Coronary artery (tissue), 2 donors: ENCODE results near the gene UBE2Q2.
"Not testable (repeated sequence)": the region's sequence is repeated elsewhere in the genome, so short reads cannot be mapped to it uniquely, and the experiment has no call there.

Experiments used
- DNase-seq: peaks from one replicate; pipeline ENCODE4 v3.0.0-alpha.2; 2017; ENCODE audit warnings: low spot score
- H3K27ac ChIP-seq, 2 donors: fragments of 200-600 bp; sonication (generic); one replicate each; pipeline ENCODE4 v1.5.1; 2016 to 2019
- H3K4me3 ChIP-seq: fragments of 200-600 bp; sonication (generic); 2 replicates; pipeline ENCODE4 v1.5.1; 2016; ENCODE audit warnings: mild to moderate bottlenecking, moderate library complexity
- TF ChIP-seq, protein P1 (sequence below): fragments of 200-600 bp; sonication (generic); IDR thresholded peaks from one replicate; pipeline ENCODE4 v1.5.1; 2019; ENCODE audit warnings: antibody characterized with exemption

The UBE2Q2 gene

DNA sequence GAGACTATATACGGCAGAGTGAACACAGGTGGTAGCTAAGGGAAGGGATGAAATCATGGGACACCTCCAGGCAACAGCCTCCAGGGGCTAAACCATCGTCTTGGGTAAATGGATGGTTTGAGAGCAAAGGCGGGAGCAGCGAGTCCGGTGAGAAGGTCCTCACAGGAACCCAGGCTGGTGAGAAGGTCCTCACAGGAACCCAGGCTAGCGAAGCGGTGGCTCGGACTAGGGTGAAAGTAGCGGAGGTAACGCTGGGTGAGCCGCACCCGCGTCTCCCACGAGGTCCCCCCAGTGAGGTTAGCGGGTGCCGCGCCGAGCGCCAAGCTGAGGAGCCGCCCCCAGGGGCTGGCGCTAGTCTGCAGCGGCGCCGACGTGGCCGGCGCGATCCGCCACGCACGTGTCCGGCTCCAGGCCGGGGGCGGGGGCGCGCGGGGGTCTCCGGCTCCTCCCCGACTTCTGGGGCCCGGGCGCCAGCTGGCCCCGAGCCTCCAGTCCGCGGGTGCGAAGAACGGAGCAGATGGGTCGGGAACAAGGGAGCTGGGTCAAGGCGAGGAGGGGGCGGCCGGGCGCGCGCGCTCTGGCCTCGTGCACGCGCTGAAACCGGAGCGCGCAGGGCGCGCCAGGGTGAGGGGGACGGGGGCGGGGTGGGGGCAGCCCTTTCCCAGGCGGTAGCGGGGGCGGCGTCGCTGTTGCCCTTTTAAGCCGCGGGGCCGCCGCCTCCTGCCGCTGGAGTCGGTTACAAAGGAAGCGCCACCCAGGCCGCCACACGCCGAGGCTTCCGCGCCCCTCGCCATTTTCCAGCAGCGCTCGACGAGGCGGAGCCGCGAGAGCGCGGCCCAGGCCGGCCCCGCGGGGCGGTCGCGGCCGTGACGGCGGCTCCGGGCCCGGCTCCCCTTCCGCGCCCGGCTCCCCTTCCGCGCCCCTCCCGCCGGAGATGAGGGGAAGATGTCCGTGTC is at the start of gene UBE2Q2:
UBE2Q2 (plus strand) TSS at position 726 of the 956 bp plus-strand sequence; CDS start at position 946, 220 bp downstream.
- Histone ChIP-seq H3K4me3 (peak within 1 kb of the TSS; percentile 99), H3K27ac (peak within 1 kb of the TSS; percentile 85 to 98)
- TF ChIP-seq, protein P1, sequence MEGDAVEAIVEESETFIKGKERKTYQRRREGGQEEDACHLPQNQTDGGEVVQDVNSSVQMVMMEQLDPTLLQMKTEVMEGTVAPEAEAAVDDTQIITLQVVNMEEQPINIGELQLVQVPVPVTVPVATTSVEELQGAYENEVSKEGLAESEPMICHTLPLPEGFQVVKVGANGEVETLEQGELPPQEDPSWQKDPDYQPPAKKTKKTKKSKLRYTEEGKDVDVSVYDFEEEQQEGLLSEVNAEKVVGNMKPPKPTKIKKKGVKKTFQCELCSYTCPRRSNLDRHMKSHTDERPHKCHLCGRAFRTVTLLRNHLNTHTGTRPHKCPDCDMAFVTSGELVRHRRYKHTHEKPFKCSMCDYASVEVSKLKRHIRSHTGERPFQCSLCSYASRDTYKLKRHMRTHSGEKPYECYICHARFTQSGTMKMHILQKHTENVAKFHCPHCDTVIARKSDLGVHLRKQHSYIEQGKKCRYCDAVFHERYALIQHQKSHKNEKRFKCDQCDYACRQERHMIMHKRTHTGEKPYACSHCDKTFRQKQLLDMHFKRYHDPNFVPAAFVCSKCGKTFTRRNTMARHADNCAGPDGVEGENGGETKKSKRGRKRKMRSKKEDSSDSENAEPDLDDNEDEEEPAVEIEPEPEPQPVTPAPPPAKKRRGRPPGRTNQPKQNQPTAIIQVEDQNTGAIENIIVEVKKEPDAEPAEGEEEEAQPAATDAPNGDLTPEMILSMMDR = no peak
- DNase-seq = peak; percentile 81

DNA sequence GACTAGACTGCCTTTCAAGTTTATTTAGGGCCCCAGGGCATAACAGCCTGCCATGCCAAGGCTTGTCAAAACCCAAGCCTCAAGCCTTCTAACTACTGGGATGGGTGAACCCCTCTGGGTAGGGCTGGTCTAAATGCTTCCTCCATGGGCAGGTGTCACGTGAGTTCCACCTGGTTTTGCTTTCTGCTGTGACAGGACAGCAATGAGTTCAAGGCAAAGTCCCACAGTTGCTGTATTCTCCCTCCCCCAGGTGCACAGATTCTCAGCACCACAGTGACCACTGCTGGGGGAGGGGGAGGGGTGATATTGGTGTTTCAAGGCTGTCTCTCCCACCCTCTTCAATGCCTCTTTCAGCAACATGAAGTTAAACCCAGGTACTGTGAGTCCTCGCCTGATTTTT is 46.9 kb upstream of the UBE2Q2 start:
- TF ChIP-seq, protein P1 = no peak
- no peak overlapping the region for H3K4me3 ChIP-seq
- H3K27ac ChIP-seq = no peak overlapping the region
- no peak for DNase-seq

GRCh38 chr15:75797146-75797545 is 46.1 kb upstream of the UBE2Q2 start:
- not testable (repeated sequence) for DNase-seq, H3K27ac ChIP-seq, H3K4me3 ChIP-seq

DNA sequence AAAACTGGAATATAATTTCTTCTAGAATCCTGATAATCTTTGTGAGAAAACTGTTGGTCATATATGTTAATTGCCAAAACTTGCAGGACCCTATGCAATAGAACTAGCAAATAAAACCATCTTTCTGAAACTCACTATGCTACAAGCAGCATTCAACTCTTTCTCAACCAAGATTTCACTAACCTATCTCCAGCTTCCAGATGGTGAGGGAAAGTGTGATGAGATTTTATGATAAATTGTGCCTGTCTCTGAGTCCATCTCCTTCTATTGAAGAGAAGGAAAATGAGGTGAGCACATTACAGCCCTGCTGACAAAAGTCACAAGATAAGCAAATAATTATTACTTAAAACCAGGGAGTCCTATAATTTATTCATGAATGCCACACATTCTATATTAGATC is 44.1 kb upstream of the UBE2Q2 start:
- TF ChIP-seq, protein P1 = no peak
- Histone ChIP-seq H3K4me3 (no peak overlapping the region), H3K27ac (no peak overlapping the region)
- no peak for DNase-seq

DNA sequence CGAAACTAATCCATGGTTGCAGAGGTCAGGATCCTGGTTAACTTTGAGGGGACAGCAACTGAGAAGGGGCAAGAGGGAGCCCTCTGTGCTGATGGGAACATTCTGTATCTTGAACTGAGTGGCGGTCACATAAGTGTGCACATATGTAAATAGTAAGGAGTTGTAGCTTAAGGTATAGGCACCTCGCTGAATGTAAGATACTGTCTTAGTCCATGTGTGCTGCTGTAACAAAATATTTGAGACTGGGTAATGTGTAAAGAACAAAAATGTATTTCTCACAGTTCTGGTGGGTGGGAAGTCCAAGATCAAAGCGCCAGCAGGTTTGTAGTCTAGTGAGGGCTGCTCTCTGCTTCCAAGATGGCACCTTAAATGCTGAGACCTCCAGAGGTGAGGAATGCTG is 42.8 kb upstream of the UBE2Q2 start:
- H3K4me3 ChIP-seq, H3K27ac ChIP-seq, DNase-seq: not testable (repeated sequence)

DNA sequence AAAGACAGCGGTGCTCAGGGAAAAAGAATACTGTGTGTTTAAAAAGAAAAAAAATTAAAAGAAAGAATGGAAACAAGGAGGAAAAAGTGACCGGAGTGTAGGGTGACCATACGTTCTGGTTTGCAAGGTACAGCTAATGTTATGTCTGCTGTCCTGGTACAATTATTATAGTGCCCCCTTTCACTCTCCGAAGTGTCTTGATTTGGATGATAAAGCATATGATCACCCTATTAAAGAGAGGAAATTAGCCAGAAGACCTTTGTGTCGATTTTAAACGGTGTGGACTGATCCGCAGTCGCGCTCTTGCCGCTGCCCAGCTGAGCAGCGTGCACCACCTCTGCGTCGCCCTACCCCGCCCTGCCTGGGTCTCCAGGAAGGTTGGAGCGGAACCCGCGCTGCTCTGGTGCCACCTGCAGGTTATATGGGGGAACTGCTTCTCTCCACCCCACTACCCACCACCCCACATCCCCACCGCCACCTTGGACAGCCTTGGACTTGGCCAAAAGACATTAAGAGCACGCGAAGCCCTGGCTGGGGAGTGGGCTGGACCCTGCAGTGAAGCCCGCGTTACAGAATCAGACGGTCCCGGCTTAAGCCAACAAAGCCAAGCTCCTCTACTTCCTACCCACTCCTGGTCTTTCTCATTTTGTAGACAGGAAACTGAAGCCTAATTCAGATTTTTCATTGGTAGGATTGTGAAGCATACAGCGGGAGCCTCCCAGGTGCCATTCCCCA is 41.2 kb upstream of the UBE2Q2 start:
- TF ChIP-seq, protein P1 = peak; percentile 92
- H3K4me3 ChIP-seq = peak overlapping the region; percentile 61
- peak; percentile 82 for DNase-seq
- H3K27ac ChIP-seq = no peak overlapping the region

DNA sequence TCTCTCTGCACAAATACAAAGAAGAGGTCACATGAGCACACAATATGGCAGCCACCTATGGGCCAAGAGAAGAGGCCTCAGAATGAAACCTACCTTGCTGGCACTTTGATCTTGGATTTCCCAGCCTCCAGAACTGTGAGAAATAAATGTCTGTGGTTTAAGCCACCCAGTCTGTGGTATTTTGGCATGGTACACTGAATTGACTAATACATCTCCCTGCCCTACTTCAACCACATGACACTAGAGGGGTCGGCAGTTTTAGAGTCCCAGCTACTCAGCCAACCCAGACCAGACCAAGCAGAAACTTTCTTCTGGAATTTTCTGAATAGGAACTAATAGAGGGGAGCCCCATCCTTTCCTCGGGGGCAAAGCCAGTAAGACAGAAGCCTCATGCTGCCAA is 35.8 kb upstream of the UBE2Q2 start:
- H3K4me3 ChIP-seq, H3K27ac ChIP-seq, DNase-seq: not testable (repeated sequence)

- not testable (repeated sequence) for DNase-seq, H3K4me3 ChIP-seq, H3K27ac ChIP-seq
Measured at GRCh38 chr15:75808009-75808408, 35.2 kb upstream of the UBE2Q2 start.

GRCh38 chr15:75808563-75808962 is 34.7 kb upstream of the UBE2Q2 start:
- Histone ChIP-seq H3K27ac (no peak overlapping the region), H3K4me3 (no peak overlapping the region)
- no peak for DNase-seq
- TF ChIP-seq, protein P1 = no peak
